Measurements from ENCODE around the gene SLC25A23.

GRCh38 chr19:6484831-6485230, 25.2 kb upstream of the SLC25A23 start:
- TF ChIP-seq RCOR1 (conservative IDR thresholded peaks at IDR 0.05; ENCODE audit: low read depth, low read length), result no peak
- TF ChIP-seq CTCF (IDR thresholded peaks at IDR 0.05 in 2 of 3, conservative IDR thresholded peaks at IDR 0.05 in 1 of 3; ENCODE audit: control insufficient read depth in 2 of 3, extremely low read depth in 1 of 3, insufficient read depth in 1 of 3, low read depth in 3 of 3, low read length in 3 of 3), result no peak
- TF ChIP-seq NR2C2 (IDR thresholded peaks at IDR 0.05; ENCODE audit: borderline replicate concordance, control insufficient read depth, insufficient read length, low read depth), result no peak
- no peak for TF ChIP-seq REST (IDR thresholded peaks at IDR 0.05; ENCODE audit: low read depth, low read length)
- no peak for TF ChIP-seq ZZZ3 (IDR thresholded peaks at IDR 0.05; ENCODE audit: control insufficient read depth, insufficient read length, low read depth)
- no peak for TF ChIP-seq FOXM1 (IDR thresholded peaks at IDR 0.05; ENCODE audit: low read depth, low read length)
- TF ChIP-seq CREM (IDR thresholded peaks at IDR 0.05; ENCODE audit: low read depth), result no peak
